Activated CD8-positive, alpha-beta T cell treated with anti-CD3 and anti-CD28 coated beads, Interleukin-2, amount 10 ng/mL, durations not matched to agents 7 days and 5 days (primary cell): ENCODE measurements around the gene CLASP2. TPM values are rescaled to one million over a fixed set of nuclear protein-coding genes. Genes with fewer than 3 reads are reported as not detected.
"Not testable (repeated sequence)": the region's sequence is repeated elsewhere in the genome, so short reads cannot be mapped to it uniquely, and the experiment has no call there.

Experiments used
- ATAC-seq: fragments of 150-1000 bp; cut with Tn5 transposase; one replicate; pipeline ENCODE4 v1.10.0; 2021; ENCODE audit warnings: moderate library complexity
- CTCF ChIA-PET: fragments of 350-600 bp; sonication (Branson Sonifier 250); formaldehyde crosslinking; loops from one replicate; lab custom pipeline; 2021; ENCODE audit warnings: antibody characterized with exemption; lab: Charles Lee
- POLR2A ChIA-PET: fragments of 350-600 bp; sonication (Branson Sonifier 250); formaldehyde crosslinking; loops from one replicate; lab custom pipeline; 2021; ENCODE audit warnings: antibody characterized with exemption; lab: Charles Lee
- DNase-seq: peaks from one replicate; pipeline ENCODE4 v3.0.0-alpha.2; 2020
- H3K27ac Mint-ChIP-seq: one replicate; pipeline ENCODE4 v1.8.0; 2021; ENCODE audit warnings: mild to moderate bottlenecking, mixed read lengths
- H3K27me3 Mint-ChIP-seq: one replicate; pipeline ENCODE4 v1.8.0; 2021; ENCODE audit warnings: low read depth, mixed read lengths
- H3K36me3 Mint-ChIP-seq: one replicate; pipeline ENCODE4 v1.8.0; 2021; ENCODE audit warnings: low read depth, mixed read lengths
- H3K4me1 Mint-ChIP-seq: one replicate; pipeline ENCODE4 v1.8.0; 2021; ENCODE audit warnings: low read depth, mixed read lengths
- H3K4me3 Mint-ChIP-seq: one replicate; pipeline ENCODE4 v1.8.0; 2021; ENCODE audit warnings: mild to moderate bottlenecking, mixed read lengths
- H3K9me3 Mint-ChIP-seq: one replicate; pipeline ENCODE4 v1.8.0; 2022; ENCODE audit warnings: mixed read lengths; ENCODE audit not compliant: insufficient read depth
- total RNA-seq, 2 experiments: library from RNA; stranded (reverse); gene quantifications; one replicate each; pipeline ENCODE4 v1.2.3, GENCODE V29; 2021

CLASP2 gene
- total RNA-seq, result 10 to 100 TPM; 44.0 to 44.3 TPM

DNA sequence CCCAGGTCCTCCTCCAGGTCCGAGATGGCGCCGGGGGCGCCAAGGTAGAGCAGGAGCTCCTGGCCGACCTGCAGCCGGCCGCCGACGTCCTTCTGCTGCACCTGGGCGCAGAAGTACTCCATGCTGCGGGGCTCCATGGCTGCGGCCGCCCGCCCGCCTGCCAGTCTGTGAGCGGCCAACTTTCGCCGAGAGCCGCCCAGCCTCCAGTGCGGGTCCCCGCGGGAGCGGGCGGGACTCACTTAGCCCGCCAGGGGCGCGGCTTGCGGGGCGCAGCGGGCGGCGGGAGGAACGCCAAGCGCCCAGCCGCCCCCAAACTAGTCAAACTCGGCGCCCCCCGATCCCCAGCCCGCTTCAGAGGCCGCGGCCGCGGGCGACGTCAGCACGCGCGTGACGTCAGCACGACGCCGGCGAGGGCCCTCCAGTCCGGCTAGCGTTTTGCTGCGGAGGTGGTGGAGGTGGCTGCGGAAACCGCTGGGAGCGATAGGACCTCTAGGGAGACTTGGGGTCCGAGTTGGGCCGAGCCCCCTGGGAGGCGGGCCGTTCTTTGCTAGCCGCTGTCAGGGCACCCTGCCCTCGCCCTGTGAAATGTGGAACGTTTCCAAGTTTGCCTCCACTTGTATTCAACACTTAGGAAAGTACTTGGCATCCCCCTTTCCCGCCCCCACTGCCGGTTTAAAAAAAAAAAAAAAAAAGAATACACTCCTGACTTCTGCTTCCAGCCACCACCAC is at the start of gene CLASP2:
CLASP2 (minus strand) TSS at position 389 of the 729 bp plus-strand sequence; CDS start at position 137, 252 bp downstream.
- POLR2A ChIA-PET, result interaction anchor here (0.8 to 1.9 kb wide), 4 partner anchors 80 to 279 kb away, joined by 3 to 8 read pairs (median 3); partner anchors contain the start of genes PDCD6IP and UBP1
- peak within 1 kb of the TSS; percentile 91 for H3K4me3 Mint-ChIP-seq
- peaks cover 2% of the 10 kb centered on the region for H3K27me3 Mint-ChIP-seq
- H3K9me3 Mint-ChIP-seq, result no peaks in the 10 kb centered on the region
- peak within 1 kb of the TSS; percentile 91 for H3K27ac Mint-ChIP-seq
- ATAC-seq, result peak; percentile 91
- H3K36me3 Mint-ChIP-seq, result no peaks in the 10 kb centered on the region
- CTCF ChIA-PET, result interaction anchor here (2.2 kb wide), 1 partner anchor 69 kb away, joined by 13 read pairs; no protein-coding TSS in a partner anchor
- DNase-seq, result peak; percentile 87
- H3K4me1 Mint-ChIP-seq, result peaks cover 15% of the 10 kb centered on the region

DNA sequence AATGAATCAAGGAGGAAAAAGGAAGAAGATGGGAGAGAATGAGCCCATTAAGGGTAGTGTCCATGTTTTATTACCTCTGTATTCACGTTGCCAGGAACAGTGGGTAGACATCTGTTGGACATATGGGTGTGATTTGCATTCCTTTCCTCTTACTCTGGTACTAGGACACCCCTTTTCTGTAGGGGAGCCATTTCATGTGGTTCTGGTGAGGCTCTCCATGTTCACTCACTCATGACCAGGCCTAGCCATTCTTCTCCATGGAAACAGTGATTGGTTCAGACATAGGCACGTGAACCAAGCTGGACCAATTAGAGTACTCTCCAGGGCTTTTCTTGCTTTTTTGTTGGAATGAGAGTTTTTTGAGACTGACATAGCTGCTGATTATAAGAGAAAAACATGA is 40.8 kb upstream of the CLASP2 start:
- peaks cover 4% of the 10 kb centered on the region for H3K36me3 Mint-ChIP-seq
- H3K27me3 Mint-ChIP-seq, result peaks cover 2% of the 10 kb centered on the region
- no peak overlapping the region for H3K27ac Mint-ChIP-seq
- ChIA-PET POLR2A (no interaction called here), CTCF (interaction anchor here (1.7 kb wide), 1 partner anchor 17 kb away, joined by 4 read pairs; no protein-coding TSS in a partner anchor)
- peaks cover 13% of the 10 kb centered on the region for H3K9me3 Mint-ChIP-seq
- DNase-seq, result no peak
- H3K4me1 Mint-ChIP-seq, result no peaks in the 10 kb centered on the region
- ATAC-seq, result no peak
- no peak overlapping the region for H3K4me3 Mint-ChIP-seq

DNA sequence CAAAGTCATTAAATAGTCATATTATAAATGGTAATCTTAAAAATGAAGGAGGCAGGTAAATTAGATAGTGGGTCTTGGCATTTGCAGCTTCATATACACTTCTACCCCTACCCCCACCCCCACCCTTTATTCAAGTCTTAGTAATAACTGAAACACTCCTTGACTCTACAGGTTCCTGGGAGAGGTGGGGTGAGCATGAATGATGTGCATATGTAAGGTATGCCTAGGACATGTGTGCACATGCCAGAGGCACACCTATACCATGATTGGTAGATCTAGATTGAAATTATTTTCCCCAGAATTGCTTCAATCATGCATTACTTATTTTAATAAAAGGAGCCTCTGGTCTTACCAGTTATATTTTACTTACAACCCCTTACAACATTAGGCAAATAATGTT is 40.2 kb upstream of the CLASP2 start:
- peaks cover 2% of the 10 kb centered on the region for H3K27me3 Mint-ChIP-seq

DNA sequence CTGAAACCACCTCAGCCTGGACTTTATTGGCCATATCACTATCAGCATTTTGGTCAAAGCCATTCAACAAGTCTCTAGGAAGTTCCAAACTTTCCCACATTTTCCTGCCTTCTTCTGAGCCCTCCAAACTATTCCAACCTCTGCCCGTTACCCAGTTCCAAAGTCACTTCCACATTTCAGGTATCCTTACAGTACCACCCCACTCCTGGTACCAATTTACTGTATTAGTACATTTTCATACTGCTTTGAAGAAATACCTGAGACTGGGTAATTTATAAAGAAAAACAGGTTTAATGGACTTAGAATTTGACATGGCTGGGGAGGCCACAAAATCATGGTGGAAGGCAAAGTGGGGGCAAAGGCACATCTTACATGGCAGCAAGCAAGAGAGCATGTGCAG is 36.3 kb upstream of the CLASP2 start:
- not testable (repeated sequence) for H3K36me3 Mint-ChIP-seq

More for the DNA sequence above, 40.2 kb upstream of the CLASP2 start:
- Mint-ChIP-seq H3K4me1 (no peaks in the 10 kb centered on the region), H3K9me3 (peaks cover 13% of the 10 kb centered on the region), H3K36me3 (peaks cover 4% of the 10 kb centered on the region), H3K4me3 (no peak overlapping the region), H3K27ac (no peak overlapping the region)
- DNase-seq, result no peak
- ChIA-PET CTCF (no interaction called here), POLR2A (no interaction called here)
- ATAC-seq, result no peak

DNA sequence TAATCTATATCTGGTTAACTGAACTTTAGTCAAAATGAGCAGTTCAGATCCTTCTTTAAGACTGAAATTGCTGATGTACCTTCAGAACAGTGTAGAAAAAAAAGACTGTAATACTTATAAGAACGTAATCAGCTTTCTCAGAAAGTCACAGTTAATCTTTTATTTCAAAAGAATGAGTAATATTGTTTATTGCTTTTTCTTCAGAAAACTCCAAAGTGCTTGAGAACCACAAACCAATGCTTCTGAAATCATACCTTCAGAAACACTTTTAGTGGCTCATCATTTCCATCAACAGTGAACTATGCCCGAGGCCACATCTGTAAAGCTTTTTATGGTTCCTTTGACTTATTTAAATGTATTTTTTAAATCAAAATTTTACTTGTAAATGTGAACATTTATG is 33.3 kb upstream of the CLASP2 start:
- ChIA-PET POLR2A (no interaction called here), CTCF (interaction anchor here (1.1 kb wide), 1 partner anchor 25 kb away, joined by 3 read pairs; no protein-coding TSS in a partner anchor)
- peaks cover 2% of the 10 kb centered on the region for H3K27me3 Mint-ChIP-seq
- H3K4me3 Mint-ChIP-seq, result no peak overlapping the region
- no peaks in the 10 kb centered on the region for H3K4me1 Mint-ChIP-seq
- peaks cover 17% of the 10 kb centered on the region for H3K9me3 Mint-ChIP-seq
- DNase-seq (no peak), ATAC-seq (no peak)
- peaks cover 4% of the 10 kb centered on the region for H3K36me3 Mint-ChIP-seq
- H3K27ac Mint-ChIP-seq, result no peak overlapping the region

More for the DNA sequence above, 36.3 kb upstream of the CLASP2 start:
- H3K9me3 Mint-ChIP-seq, result peaks cover 17% of the 10 kb centered on the region
- DNase-seq, ATAC-seq, H3K27ac Mint-ChIP-seq, CTCF ChIA-PET, POLR2A ChIA-PET, H3K27me3 Mint-ChIP-seq, H3K4me3 Mint-ChIP-seq, H3K4me1 Mint-ChIP-seq: not testable (repeated sequence)

DNA sequence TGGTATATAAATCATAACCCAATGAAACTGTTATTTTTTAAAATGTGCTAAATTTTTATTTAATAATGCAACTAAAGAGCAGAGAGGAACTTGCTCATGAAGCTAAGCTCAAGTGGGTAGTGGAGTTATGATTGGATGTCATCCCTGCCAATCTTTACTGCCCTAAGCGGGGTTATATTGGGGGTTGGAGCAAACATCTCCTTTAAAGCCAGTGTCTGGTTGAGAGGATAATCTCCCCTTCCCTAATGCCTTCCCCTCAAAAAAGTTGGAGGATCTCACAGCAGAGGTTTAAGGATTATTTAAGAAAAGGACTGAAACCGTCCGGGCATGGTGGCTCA is 32.1 kb upstream of the CLASP2 start:
- CTCF ChIA-PET, result no interaction called here

DNA sequence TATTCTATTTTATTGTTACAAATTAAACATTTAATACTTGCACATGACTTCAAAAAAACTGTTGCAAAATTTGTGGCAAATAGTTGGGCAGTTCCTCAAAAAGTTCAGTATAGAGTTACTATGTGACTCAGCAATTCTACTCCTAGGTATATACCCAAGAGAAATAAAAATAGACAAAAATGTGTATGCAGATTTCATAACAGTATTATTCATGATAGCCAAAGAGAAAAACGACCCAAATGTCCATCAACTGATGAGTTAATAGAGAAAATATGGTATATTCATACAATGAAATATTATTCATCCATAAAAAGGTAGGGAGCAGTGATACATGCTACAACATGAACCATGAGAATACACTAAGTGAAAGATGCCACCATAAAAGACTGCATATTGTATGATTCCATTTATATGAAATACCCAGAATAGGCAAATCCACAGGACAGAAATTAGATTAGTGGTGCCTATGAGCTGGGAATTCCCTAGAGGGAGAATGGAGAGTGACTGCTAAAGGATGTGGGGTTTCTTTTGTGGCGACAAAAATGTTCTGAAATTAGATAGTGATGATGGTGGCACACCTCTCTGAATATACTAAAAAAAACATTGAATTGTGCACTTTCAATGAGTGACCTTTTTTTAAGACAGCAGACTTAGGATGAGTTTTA is 31.6 kb upstream of the CLASP2 start:
- no peak for ATAC-seq
- Mint-ChIP-seq H3K9me3 (peaks cover 12% of the 10 kb centered on the region), H3K27me3 (no peaks in the 10 kb centered on the region), H3K4me1 (no peaks in the 10 kb centered on the region), H3K4me3 (no peak overlapping the region), H3K36me3 (peaks cover 4% of the 10 kb centered on the region), H3K27ac (no peak overlapping the region)
- CTCF ChIA-PET, result no interaction called here
- no peak for DNase-seq
- POLR2A ChIA-PET, result no interaction called here

More for the DNA sequence above, 32.1 kb upstream of the CLASP2 start:
- DNase-seq (no peak), ATAC-seq (no peak)
- H3K4me3 Mint-ChIP-seq, result no peak overlapping the region
- no peaks in the 10 kb centered on the region for H3K27me3 Mint-ChIP-seq
- H3K27ac Mint-ChIP-seq, result no peak overlapping the region
- POLR2A ChIA-PET, result no interaction called here
- H3K36me3 Mint-ChIP-seq, result peaks cover 4% of the 10 kb centered on the region
- no peaks in the 10 kb centered on the region for H3K4me1 Mint-ChIP-seq
- peaks cover 17% of the 10 kb centered on the region for H3K9me3 Mint-ChIP-seq

DNA sequence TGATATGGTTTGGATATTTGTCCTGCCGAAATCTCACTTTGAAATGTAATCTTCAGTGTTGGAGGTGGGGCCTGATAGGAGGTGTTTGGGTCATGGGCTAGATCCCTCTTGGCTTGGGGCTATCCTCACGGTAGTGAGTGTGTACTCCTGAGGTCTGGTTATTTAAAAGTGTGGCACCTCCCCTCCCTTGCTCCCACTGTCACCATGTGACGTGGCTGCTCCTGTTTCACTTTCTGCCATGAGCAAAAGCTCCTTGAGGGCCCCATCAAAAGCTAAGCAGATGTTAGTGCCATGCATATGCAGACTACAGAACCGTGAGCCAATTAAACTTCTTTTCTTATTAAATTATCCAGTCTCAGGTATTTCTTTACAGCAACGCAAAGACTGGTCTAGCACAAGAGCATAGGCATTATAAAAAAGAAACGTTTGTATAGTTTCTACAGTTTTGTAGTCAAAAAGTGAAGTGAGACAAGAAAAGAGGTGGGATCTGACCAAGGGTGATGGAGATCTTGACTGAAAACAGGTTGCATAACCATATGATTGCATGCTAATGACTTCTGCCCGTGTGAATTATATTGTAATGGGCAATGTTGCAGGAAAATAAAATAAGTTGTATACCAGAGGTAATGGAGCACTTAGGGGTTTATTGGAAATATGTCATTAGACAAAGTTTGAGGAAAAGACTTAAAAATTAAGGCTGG is 28.5 kb upstream of the CLASP2 start:
- H3K4me1 Mint-ChIP-seq, result no peaks in the 10 kb centered on the region
- ChIA-PET CTCF (no interaction called here), POLR2A (no interaction called here)
- H3K27ac Mint-ChIP-seq, result no peak overlapping the region
- H3K36me3 Mint-ChIP-seq, result no peaks in the 10 kb centered on the region
- peaks cover 5% of the 10 kb centered on the region for H3K27me3 Mint-ChIP-seq
- ATAC-seq (no peak), DNase-seq (no peak)
- no peak overlapping the region for H3K4me3 Mint-ChIP-seq
- H3K9me3 Mint-ChIP-seq, result no peaks in the 10 kb centered on the region

DNA sequence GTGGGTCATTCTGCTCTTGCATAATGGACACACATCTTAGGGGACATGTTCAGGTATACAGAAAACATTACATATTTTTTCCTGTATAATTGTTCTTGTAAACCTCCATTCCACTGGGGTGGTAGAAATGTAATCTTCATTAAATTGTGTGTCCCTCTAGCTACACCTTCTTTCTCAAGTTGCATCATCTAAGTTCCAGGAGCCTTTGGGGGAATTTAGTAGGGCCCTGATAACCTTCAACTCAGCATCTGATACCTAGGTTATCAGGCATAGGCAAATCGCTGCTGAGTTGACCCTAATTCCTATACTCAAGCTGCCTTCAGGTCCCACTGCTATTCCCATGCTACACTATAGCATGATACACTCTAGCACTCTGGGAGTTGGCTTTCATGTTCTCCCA is 19.1 kb upstream of the CLASP2 start:
- ChIA-PET POLR2A (no interaction called here), CTCF (no interaction called here)
- no peak overlapping the region for H3K27ac Mint-ChIP-seq
- H3K27me3 Mint-ChIP-seq, result peaks cover 21% of the 10 kb centered on the region
- H3K4me1 Mint-ChIP-seq, result no peaks in the 10 kb centered on the region
- no peak for ATAC-seq
- H3K4me3 Mint-ChIP-seq, result no peak overlapping the region
- no peaks in the 10 kb centered on the region for H3K9me3 Mint-ChIP-seq
- DNase-seq, result no peak
- H3K36me3 Mint-ChIP-seq, result no peaks in the 10 kb centered on the region

DNA sequence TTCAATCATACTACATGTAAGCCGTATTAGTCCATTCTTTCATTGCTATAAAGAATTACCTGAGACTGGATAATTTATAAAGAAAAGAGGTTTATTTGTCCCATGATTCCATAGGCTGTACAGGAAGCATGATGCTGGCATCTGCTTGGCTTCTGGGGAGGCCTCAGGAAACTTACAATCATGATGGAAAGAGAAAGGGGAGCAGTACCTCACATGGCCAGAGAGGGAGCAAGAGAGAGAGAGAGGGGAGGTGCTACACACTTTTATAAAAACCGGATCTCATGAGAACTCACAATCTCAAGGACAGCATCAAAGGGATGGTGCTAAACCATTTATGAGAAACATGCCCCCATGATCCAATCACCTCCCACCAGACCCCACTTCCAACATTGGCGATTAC is 14.3 kb upstream of the CLASP2 start:
- Mint-ChIP-seq H3K27me3 (peaks cover 10% of the 10 kb centered on the region), H3K9me3 (no peaks in the 10 kb centered on the region), H3K4me1 (no peaks in the 10 kb centered on the region), H3K36me3 (no peaks in the 10 kb centered on the region), H3K27ac (no peak overlapping the region), H3K4me3 (no peak overlapping the region)
- DNase-seq (peak; percentile 31), ATAC-seq (peak; percentile 33)
- ChIA-PET POLR2A (no interaction called here), CTCF (no interaction called here)

DNA sequence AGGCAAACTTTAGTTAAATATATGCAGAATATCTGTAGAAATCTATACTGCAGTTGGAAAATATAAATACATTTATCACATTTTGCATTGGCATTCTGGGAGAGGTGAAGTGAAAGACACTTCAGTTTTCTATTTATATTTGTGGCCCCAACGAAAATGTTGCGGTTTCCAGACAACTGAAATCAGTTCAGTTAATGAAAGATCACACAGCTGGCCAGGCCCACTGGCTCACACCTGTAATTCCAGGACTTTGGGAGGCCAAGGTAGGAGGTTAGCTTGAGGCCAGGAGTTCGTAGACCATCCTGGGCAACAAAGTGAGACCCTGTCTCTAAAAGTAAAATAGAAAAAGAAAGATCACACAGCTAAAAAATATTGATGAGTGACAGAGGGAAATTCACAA is 11.9 kb upstream of the CLASP2 start:
- no peaks in the 10 kb centered on the region for H3K27me3 Mint-ChIP-seq
- H3K4me1 Mint-ChIP-seq, result no peaks in the 10 kb centered on the region
- no peak overlapping the region for H3K27ac Mint-ChIP-seq
- H3K36me3 Mint-ChIP-seq, result no peaks in the 10 kb centered on the region
- no peak for DNase-seq
- no peak overlapping the region for H3K4me3 Mint-ChIP-seq
- CTCF ChIA-PET, result interaction anchor here (1.1 kb wide), 1 partner anchor 57 kb away, joined by 3 read pairs; no protein-coding TSS in a partner anchor
- H3K9me3 Mint-ChIP-seq, result no peaks in the 10 kb centered on the region
- POLR2A ChIA-PET, result no interaction called here
- no peak for ATAC-seq
